Measurements from ENCODE around the gene CDRT15L2.
"Not testable (repeated sequence)": the region's sequence is repeated elsewhere in the genome, so short reads cannot be mapped to it uniquely, and the experiment has no call there.

Gene CDRT15L2

GRCh38 chr17:20575071-20575470 is 4.5 kb upstream of the CDRT15L2 start:
- H3K9me3 ChIP-seq (ENCODE audit: insufficient read depth, low read length); H3K4me3 ChIP-seq (ENCODE audit: insufficient read length, low read depth); H3K27me3 ChIP-seq (ENCODE audit: insufficient read depth, insufficient read length); H3K4me1 ChIP-seq (ENCODE audit: insufficient read depth, insufficient read length); DNase-seq (ENCODE audit: low read depth, low spot score); H3K36me3 ChIP-seq (ENCODE audit: insufficient read depth, insufficient read length, low read length); H3K9ac ChIP-seq (ENCODE audit: insufficient read length, low read depth): not testable (repeated sequence)

- H3K4me1 ChIP-seq (ENCODE audit: insufficient read depth, insufficient read length); H3K27me3 ChIP-seq (ENCODE audit: insufficient read depth, insufficient read length); H3K36me3 ChIP-seq (ENCODE audit: insufficient read depth, insufficient read length, low read length); DNase-seq (ENCODE audit: low read depth, low spot score); H3K9me3 ChIP-seq (ENCODE audit: insufficient read depth, low read length); H3K9ac ChIP-seq (ENCODE audit: insufficient read length, low read depth); H3K4me3 ChIP-seq (ENCODE audit: insufficient read length, low read depth): not testable (repeated sequence)
Observed at GRCh38 chr17:20583891-20584577, 4.5 kb downstream of the CDRT15L2 start.

- not testable (repeated sequence) for H3K4me3 ChIP-seq (ENCODE audit: insufficient read length, low read depth)
Observed at GRCh38 chr17:20588744-20589453, 9.4 kb downstream of the CDRT15L2 start.

GRCh38 chr17:20589454-20589810 is 9.9 kb downstream of the CDRT15L2 start:
- H3K9me3 ChIP-seq (ENCODE audit: insufficient read depth, low read length); H3K4me1 ChIP-seq (ENCODE audit: insufficient read depth, insufficient read length); H3K27me3 ChIP-seq (ENCODE audit: insufficient read depth, insufficient read length); H3K36me3 ChIP-seq (ENCODE audit: insufficient read depth, insufficient read length, low read length); H3K9ac ChIP-seq (ENCODE audit: insufficient read length, low read depth); H3K4me3 ChIP-seq (ENCODE audit: insufficient read length, low read depth); DNase-seq (ENCODE audit: low read depth, low spot score): not testable (repeated sequence)

More at GRCh38 chr17:20588744-20589453, 9.4 kb downstream of the CDRT15L2 start:
- not testable (repeated sequence) for DNase-seq (ENCODE audit: low read depth, low spot score); H3K27me3 ChIP-seq (ENCODE audit: insufficient read depth, insufficient read length); H3K36me3 ChIP-seq (ENCODE audit: insufficient read depth, insufficient read length, low read length); H3K9me3 ChIP-seq (ENCODE audit: insufficient read depth, low read length); H3K9ac ChIP-seq (ENCODE audit: insufficient read length, low read depth); H3K4me1 ChIP-seq (ENCODE audit: insufficient read depth, insufficient read length)

- H3K4me1 ChIP-seq (ENCODE audit: insufficient read depth, insufficient read length); H3K4me3 ChIP-seq (ENCODE audit: insufficient read length, low read depth); H3K27me3 ChIP-seq (ENCODE audit: insufficient read depth, insufficient read length); H3K9ac ChIP-seq (ENCODE audit: insufficient read length, low read depth); H3K36me3 ChIP-seq (ENCODE audit: insufficient read depth, insufficient read length, low read length); DNase-seq (ENCODE audit: low read depth, low spot score); H3K9me3 ChIP-seq (ENCODE audit: insufficient read depth, low read length): not testable (repeated sequence)
Observed at GRCh38 chr17:20591040-20591439, 11.5 kb downstream of the CDRT15L2 start.

- not testable (repeated sequence) for H3K4me1 ChIP-seq (ENCODE audit: insufficient read depth, insufficient read length); H3K27me3 ChIP-seq (ENCODE audit: insufficient read depth, insufficient read length); H3K9me3 ChIP-seq (ENCODE audit: insufficient read depth, low read length); H3K4me3 ChIP-seq (ENCODE audit: insufficient read length, low read depth); DNase-seq (ENCODE audit: low read depth, low spot score); H3K36me3 ChIP-seq (ENCODE audit: insufficient read depth, insufficient read length, low read length); H3K9ac ChIP-seq (ENCODE audit: insufficient read length, low read depth)
Observed at GRCh38 chr17:20605568-20605967, 26.0 kb downstream of the CDRT15L2 start.

GRCh38 chr17:20609490-20609889 is 30.0 kb downstream of the CDRT15L2 start:
- H3K4me1 ChIP-seq (ENCODE audit: insufficient read depth, insufficient read length); H3K4me3 ChIP-seq (ENCODE audit: insufficient read length, low read depth); H3K27me3 ChIP-seq (ENCODE audit: insufficient read depth, insufficient read length); DNase-seq (ENCODE audit: low read depth, low spot score); H3K9ac ChIP-seq (ENCODE audit: insufficient read length, low read depth); H3K36me3 ChIP-seq (ENCODE audit: insufficient read depth, insufficient read length, low read length); H3K9me3 ChIP-seq (ENCODE audit: insufficient read depth, low read length): not testable (repeated sequence)

GRCh38 chr17:20611309-20611708 is 31.8 kb downstream of the CDRT15L2 start:
- Histone ChIP-seq H3K4me1 (ENCODE audit: insufficient read depth, insufficient read length) (no peaks in the 10 kb centered on the region), H3K36me3 (ENCODE audit: insufficient read depth, insufficient read length, low read length) (no peaks in the 10 kb centered on the region), H3K9ac (ENCODE audit: insufficient read length, low read depth) (no peak overlapping the region), H3K9me3 (ENCODE audit: insufficient read depth, low read length) (no peaks in the 10 kb centered on the region), H3K27me3 (ENCODE audit: insufficient read depth, insufficient read length) (no peaks in the 10 kb centered on the region), H3K4me3 (ENCODE audit: insufficient read length, low read depth) (no peak overlapping the region)
- DNase-seq (ENCODE audit: low read depth, low spot score) = no peak
- no peak for TF ChIP-seq ZNF274 (IDR thresholded peaks at IDR 0.05; ENCODE audit: low read depth, low read length)
- TF ChIP-seq YY1 (IDR thresholded peaks at IDR 0.05; ENCODE audit: insufficient read depth, insufficient read length) = no peak
- TF ChIP-seq SUZ12 (IDR thresholded peaks at IDR 0.05; ENCODE audit: extremely low read depth, insufficient read depth, insufficient read length) = no peak

All from NT2/D1 (cell line).